GM18909 (cell line): ENCODE results near the gene RFLNA.

ENCODE experiments used
- ATAC-seq: cut with Tn5 transposase; IDR thresholded peaks from one replicate; pipeline ENCODE4 v1.9.1; 2021; ENCODE audit warnings: mild to moderate bottlenecking; ENCODE audit not compliant: unreplicated experiment, poor library complexity

Gene RFLNA

DNA sequence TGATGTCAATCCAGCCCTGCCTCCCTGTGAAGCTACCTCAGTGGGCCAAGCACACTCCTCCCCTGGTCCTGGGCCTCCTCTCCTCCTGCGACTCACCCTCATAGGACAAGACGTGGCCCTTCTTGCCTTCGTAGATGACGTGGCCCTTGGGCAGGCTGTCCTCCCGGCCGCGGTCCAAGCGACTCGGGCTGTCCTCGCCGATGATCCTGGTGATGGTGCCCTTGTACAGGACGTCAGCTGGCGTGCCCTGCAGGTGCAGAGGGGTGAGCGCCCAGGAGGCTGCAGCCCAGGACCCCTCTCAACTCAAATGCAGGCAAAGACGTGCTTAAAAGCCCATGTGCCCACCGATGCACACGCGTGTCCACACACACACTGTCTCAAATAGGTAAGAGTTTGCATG, 55.6 kb downstream of the RFLNA start:
- ATAC-seq = no peak

DNA sequence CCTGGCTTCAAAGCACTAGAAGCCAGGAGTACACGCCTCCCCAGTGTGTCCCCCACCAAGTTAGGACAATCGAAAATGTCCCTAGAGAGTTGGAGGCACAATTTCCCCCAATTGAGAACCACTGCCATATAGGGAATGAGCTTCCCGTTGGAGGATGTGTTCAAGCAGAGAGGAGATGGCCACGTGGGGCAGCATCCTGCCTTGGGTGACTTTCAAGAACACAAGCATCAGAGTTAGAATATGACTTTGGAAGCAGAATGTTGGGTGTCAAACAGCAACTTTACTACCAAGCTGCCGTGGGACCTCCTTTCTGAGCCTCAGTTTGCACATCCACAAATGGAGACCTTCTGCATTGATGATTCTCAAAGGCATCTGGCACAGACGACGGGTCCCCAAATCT, 56.5 kb downstream of the RFLNA start:
- no peak for ATAC-seq

DNA sequence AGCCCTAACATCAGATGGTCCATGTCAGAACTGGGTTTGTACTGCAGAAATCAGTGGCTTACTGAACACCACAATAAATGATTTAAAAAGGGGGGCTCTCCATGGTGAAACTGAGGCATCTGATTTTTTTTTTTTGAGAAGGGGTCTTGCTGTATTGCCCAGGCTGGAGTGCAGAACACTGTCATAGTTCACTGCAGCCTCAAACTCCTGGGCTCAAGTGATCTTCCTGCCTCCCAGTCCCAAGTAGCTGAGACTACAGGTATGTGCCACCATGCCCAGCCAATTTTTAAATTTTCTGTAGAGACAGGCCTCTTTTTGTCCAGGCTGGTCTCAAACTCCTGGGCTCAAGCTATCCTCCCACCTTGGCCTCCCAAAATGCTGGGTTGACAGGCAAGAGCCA, 57.4 kb downstream of the RFLNA start:
- no peak for ATAC-seq

DNA sequence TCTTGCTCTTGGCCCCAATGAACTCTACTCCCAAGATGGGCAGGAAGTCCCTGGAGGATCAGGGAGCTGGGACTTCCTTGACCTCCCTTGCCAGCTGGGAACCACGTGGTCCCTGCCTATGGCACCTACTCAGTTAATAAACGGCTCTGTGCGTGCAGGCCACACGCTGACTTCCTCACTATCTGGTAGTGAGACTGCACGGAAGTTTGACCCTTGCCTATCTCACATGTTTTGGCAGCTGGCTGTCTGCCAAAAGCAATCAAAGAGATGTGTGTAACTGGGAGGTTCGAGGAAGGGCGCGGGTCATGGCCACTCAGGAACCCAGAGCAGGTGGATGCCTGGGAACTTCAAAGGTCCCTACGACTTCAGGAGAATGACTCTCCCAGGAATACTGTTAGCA, 57.9 kb downstream of the RFLNA start:
- no peak for ATAC-seq

DNA sequence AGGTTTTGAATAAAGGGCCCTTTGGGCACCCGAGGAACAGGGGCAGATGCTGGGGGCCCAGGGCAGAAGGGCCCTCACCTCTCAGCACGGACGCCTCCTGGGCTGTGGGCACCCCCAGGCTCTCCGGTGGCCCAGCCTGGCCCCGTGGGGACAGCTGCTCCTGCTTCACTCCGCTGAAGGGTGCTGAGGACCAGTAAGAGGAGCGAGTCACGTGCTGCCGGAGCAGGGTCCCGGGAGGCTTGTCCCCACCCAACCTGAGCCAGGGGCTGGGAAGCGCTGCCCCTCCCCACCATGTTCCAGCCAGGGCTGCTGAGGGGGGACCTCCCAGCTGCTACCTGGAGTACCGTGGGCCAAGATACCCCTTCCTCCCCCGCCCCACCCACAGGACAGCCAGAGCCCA, 59.5 kb downstream of the RFLNA start:
- ATAC-seq = no peak

DNA sequence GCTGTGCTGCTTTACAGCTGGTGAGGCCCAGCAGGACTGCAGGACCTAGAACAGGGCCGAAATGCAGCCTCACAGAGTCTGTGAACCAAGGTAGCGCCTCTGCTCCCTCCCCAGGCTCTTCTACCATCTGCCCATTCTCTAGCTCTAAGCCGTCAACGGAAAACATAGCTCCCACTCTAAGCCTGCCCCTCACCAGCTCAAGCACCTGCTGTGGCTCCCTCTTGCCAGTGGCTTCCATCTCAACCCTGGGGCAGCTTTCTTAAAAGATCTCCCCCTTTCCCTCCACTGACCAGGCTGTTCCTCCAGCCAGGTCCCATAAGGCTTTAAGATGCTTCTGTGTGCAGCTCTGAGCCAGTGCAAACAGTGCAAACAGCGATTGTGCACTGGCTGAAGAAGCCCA, 61.3 kb downstream of the RFLNA start:
- ATAC-seq = no peak

DNA sequence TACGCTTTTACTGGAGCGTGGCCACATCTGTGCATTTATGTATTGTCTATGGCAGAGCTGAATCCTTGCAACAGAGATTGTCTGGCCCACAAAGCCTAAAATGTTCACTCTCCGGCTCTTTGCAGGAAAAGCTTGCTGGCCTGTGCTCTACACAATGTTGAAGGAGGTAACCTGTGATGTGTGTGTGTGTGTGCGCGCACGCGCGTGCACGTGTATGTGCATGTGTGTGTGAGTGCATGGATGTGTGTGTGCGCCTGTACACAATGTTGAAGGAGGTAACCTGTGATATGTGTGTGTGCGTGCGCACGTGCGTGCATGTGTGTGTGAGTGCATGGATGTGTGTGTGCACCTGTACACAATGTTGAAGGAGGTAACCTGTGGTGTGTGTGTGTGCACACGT, 62.7 kb downstream of the RFLNA start:
- no peak for ATAC-seq

DNA sequence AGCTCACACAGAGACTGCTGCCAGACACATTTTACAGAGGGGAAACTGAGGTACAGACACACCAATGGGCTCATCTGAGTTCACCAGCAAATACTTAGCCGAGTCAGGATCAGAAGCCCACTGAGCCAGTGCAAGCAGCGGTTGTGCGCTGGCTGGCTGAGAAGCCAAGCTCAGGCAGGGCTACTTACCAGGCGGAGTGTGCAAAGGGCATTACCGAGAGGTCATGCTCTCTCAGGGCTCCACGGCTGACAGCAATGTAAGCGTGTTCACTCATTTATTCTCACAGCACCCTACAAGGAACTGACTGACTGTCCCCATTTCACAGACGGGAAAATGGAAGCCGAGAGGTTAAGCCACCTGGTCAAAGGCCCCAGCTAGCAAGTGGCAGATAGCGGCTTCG, 63.7 kb downstream of the RFLNA start:
- no peak for ATAC-seq

DNA sequence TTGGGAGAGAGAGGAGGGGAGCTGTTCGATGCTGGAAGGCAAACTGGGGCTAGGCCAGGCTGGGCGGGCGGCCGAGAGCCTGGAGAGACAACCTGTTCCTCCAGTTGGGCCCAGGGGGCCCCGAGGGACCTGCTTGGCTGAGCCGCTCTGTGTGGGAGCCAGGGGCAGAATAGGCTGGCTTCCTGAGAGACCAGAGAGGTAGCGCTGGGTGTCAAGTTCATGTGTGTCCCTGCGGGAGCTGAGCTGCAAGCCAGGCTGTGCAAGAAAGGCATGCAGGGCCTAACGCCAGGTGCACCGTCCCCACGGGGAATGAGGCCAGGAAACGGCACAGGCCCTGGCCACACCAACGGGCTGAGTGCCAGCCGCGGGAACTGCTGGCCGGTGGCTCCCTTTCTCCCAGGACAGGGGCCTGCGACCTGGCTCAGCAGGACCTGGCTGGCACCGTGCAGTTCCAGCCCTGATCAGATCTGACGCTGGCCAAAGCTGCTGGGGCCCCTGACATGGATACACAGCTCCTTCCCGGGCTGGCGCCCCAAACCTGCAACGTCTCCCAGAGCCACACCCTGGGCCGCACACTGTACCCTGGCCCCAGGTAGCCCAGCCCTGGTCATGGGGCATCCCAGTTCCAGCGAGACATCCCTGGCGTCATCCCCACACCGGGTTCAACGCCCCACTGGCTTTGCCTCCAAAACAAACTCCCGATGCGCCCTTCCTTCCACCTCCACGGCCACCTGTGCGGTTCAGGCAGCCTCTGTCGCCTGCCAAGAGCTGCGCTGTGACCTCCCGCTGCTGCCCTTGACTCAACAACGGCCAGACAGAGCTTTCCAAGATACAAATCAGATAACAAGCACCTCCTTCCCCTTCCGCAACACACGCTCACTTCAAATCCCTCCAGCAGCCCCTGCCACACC, 65.0 kb downstream of the RFLNA start:
- no peak for ATAC-seq

DNA sequence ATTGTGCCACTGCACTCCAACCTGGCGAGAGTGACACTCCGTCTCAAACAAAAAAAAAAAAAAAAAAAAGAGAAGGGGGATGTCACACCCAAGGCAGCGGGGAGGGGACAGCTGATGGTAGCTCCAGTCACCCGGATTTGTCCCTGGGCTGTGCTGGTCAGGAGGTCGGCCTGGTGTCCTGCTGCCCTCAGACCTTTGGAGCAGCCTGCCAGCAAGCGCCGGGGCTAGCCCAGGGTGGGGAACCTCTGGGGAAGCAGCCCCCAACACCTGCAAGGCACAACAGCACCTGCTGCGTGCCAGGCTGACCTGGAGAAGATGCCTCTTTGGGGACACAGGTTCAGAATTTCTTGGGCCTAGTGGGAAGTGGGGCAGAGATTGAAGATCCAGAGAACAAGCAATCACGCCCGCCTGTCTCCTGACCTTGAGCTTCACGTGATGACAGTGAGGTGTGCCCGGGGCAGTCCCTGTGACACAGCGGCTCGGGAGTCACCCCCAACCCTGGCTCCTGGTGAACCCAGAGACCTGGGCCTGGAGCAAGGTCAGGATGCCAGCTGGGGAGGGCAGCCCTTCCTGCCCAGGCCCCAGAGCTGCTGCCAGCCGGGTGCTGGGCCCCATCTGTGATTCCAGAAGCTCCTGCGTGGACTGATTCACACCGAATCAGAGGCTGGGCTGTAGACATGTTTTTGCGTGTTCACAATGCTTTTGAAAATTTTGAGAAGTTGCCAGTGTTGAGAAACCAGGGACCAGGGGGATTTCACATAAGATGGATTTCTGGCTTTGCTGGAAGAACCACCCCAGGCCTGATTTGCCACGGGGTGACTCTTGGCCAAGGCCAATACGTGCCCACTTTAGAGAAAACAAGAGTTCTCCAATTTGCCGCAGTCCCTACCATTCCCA, 66.4 kb downstream of the RFLNA start:
- ATAC-seq = no peak

DNA sequence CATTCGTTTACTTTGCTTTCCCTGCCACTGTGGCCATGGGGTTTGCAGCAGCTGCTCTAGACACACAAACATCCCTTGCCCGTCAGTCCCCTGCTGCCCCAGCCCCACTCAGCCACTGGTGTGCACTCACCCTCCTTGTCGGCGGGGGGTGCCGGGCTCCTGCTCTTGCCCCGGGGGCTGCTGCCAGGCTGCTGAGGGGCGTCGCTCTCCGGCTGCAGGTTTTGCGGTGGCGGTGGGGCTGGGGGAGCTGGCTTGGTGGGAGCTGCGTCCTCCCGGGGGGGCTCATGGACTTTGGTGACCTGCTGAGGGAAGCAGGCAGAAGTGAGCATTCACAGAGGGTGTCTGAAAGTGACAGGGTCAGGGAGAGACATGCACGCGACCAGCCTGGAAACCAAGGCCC, 67.1 kb downstream of the RFLNA start:
- no peak for ATAC-seq

DNA sequence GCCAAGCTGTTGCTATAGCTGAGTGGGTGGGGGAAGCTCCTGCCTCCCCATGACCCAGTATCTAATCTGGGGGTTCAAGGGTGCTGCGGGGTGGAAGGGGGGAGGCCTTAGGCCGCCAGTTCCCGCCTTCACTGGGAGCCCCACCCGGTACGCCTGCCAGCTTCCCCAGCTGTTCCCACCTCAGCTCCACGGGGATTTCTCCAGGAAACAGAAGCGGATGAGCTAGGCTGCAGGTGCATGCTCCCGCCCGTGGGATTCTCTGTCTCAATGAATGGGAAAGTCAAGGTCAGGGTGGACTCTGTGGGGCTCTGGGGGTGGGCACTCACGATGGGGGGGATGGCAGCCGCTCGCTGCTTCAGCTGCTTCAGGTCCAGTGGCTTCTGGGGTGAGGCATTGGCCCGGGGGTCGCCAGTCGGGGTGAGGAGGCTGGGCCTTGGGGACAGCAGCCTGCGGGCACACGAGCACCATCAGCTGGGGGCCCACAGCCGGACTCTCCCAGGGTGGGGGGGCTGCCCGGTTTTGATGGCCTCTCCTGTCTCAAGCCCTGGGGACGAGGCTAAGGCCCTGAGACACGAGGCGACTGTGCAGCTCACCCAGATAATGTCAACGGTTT, 68.6 kb downstream of the RFLNA start:
- ATAC-seq = no peak

DNA sequence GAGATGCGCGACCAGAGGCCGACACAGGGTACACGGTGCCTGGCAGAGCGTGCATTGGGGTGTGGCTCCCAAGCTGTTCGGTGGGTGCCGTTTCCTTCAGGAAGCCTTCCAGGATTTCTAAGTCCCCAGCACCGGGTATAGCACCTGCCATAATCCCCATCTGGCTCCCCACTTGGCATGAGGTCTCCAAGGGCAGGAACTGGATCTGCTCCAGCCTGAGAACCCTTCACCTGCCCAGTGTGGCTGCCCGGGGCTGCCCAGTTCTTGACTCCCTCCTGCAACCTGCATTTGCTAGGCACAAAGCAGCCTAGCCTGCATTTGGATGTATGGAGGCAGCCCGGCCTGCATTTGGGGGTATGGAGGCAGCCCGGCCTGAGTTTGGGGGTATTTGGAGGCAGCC, 69.7 kb downstream of the RFLNA start:
- no peak for ATAC-seq
